ENCODE data around the gene UBL7.
"Not testable (repeated sequence)": the region's sequence is repeated elsewhere in the genome, so short reads cannot be mapped to it uniquely, and the experiment has no call there.

The UBL7 gene

GRCh38 chr15:74463634-74464033, 2.7 kb upstream of the UBL7 start:
- TF ChIP-seq CTCF (conservative IDR thresholded peaks at IDR 0.05; ENCODE audit: low read length): no peak
- H3K4me3 ChIP-seq (ENCODE audit: low read length): no peak overlapping the region
- no peak for DNase-seq (ENCODE audit: low read depth)

- peak overlapping the region; percentile 97 for H3K4me3 ChIP-seq (ENCODE audit: low read length)
- DNase-seq (ENCODE audit: low read depth): no peak
- TF ChIP-seq CTCF (conservative IDR thresholded peaks at IDR 0.05; ENCODE audit: low read length): no peak
Measured at GRCh38 chr15:74461847-74462511, 1.0 kb upstream of the UBL7 start.

- DNase-seq (ENCODE audit: low read depth): no peak
- no peak for TF ChIP-seq CTCF (conservative IDR thresholded peaks at IDR 0.05; ENCODE audit: low read length)
- H3K4me3 ChIP-seq (ENCODE audit: low read length): peak overlapping the region; percentile 97
Measured at GRCh38 chr15:74460298-74460697, 662 bp downstream of the UBL7 start.

GRCh38 chr15:74459798-74460197, 1.2 kb downstream of the UBL7 start:
- not testable (repeated sequence) for DNase-seq (ENCODE audit: low read depth); H3K4me3 ChIP-seq (ENCODE audit: low read length)

- no peak for TF ChIP-seq CTCF (conservative IDR thresholded peaks at IDR 0.05; ENCODE audit: low read length)
Measured at GRCh38 chr15:74458473-74458872, 2.5 kb downstream of the UBL7 start.

GRCh38 chr15:74457036-74457435, 3.9 kb downstream of the UBL7 start:
- not testable (repeated sequence) for DNase-seq (ENCODE audit: low read depth); H3K4me3 ChIP-seq (ENCODE audit: low read length)

More at GRCh38 chr15:74458473-74458872, 2.5 kb downstream of the UBL7 start:
- no peak for DNase-seq (ENCODE audit: low read depth)
- no peak overlapping the region for H3K4me3 ChIP-seq (ENCODE audit: low read length)

GRCh38 chr15:74454764-74455500, 6.0 kb downstream of the UBL7 start:
- no peak for DNase-seq (ENCODE audit: low read depth)
- no peak for TF ChIP-seq CTCF (conservative IDR thresholded peaks at IDR 0.05; ENCODE audit: low read length)
- H3K4me3 ChIP-seq (ENCODE audit: low read length): no peak overlapping the region

All from AG10803 (cell line).